ENCODE results near the gene COL23A1. TPM values are rescaled to one million over a fixed set of nuclear protein-coding genes. Genes with fewer than 3 reads are reported as not detected.

COL23A1 gene
- polyA plus RNA-seq, 2 of the 4 experiments (the other 2 are of a cell fraction), result not detected

- CTCF ChIA-PET, result no interaction called here
Observed at GRCh38 chr5:178563621-178564020, 26.6 kb downstream of the COL23A1 start.

GRCh38 chr5:178561746-178562264, 28.4 kb downstream of the COL23A1 start:
- 65% methylated on average over 23 of the region's 23 CpGs for WGBS (ENCODE audit: missing lambda C conversion rate)
- no peak for FAIRE-seq
- H3K4me1 ChIP-seq, result no peaks in the 10 kb centered on the region
- ChIA-PET CTCF (interaction anchor here (0.6 kb wide), 1 partner anchor 269 kb away, joined by 4 read pairs; no protein-coding TSS in a partner anchor), POLR2A (interaction anchor here (0.7 kb wide), 1 partner anchor 129 kb away, joined by 6 read pairs; no protein-coding TSS in a partner anchor)
- no peak for ATAC-seq
- no peak for TF ChIP-seq NFE2L2 (conservative IDR thresholded peaks at IDR 0.05; ENCODE audit: low read length)
- no peak for TF ChIP-seq ZC3H11A (IDR thresholded peaks at IDR 0.05)
- TF ChIP-seq JUNB (IDR thresholded peaks at IDR 0.05), result no peak
- no peak overlapping the region for H3K4me2 ChIP-seq
- no peak for DNase-seq (ENCODE audit: low read depth in 1 of 2, low spot score in 1 of 2)
- no peak overlapping the region for H3K4me3 ChIP-seq
- peaks cover 15% of the 10 kb centered on the region; the same call in 1 of the 3 replicates for H3K9me3 ChIP-seq
- no peak overlapping the region for H3K27ac ChIP-seq

More at GRCh38 chr5:178563621-178564020, 26.6 kb downstream of the COL23A1 start:
- DNase-seq (ENCODE audit: low read depth in 1 of 2, low spot score in 1 of 2), result no peak
- TF ChIP-seq RFX5 (IDR thresholded peaks at IDR 0.05) (no peak), EP300 (IDR thresholded peaks at IDR 0.05) (no peak), ESRRA (IDR thresholded peaks at IDR 0.05; ENCODE audit: borderline replicate concordance, low read length) (no peak), JUN (IDR thresholded peaks at IDR 0.05) (no peak), HOXB13 (CRISPR knock-in tag; IDR thresholded peaks at IDR 0.05; ENCODE audit: low read depth) (no peak), SMC3 (IDR thresholded peaks at IDR 0.05) (no peak), MYC (IDR thresholded peaks at IDR 0.05; ENCODE audit: borderline replicate concordance, low read length) (no peak), HOXB5 (CRISPR knock-in tag; IDR thresholded peaks at IDR 0.05) (no peak), CHD2 (IDR thresholded peaks at IDR 0.05; ENCODE audit: low read length, partially characterized antibody) (no peak), TP53 (CRISPR knock-in tag; IDR thresholded peaks at IDR 0.05) (no peak), ZNF302 (CRISPR knock-in tag; IDR thresholded peaks at IDR 0.05) (no peak), PBX3 (IDR thresholded peaks at IDR 0.05) (no peak), RCOR1 (IDR thresholded peaks at IDR 0.05; ENCODE audit: low read depth, low read length) (no peak), BHLHE40 (IDR thresholded peaks at IDR 0.05; ENCODE audit: low read depth, low read length) (no peak), KDM1A (IDR thresholded peaks at IDR 0.05; ENCODE audit: low read depth) (no peak), SREBF2 (IDR thresholded peaks at IDR 0.05) (no peak), BCL3 (IDR thresholded peaks at IDR 0.05) (no peak), ZFP36 (IDR thresholded peaks at IDR 0.05; ENCODE audit: borderline replicate concordance, partially characterized antibody) (no peak)
- Histone ChIP-seq H3K27ac (no peak overlapping the region), H3K4me3 (no peak overlapping the region), H3K4me2 (no peak overlapping the region), H3K9me3 (peaks cover 12% of the 10 kb centered on the region; the same call in 1 of the 3 replicates), H3K4me1 (no peaks in the 10 kb centered on the region)
- no peak for ATAC-seq
- 45% methylated on average over 8 of the region's 8 CpGs for WGBS (ENCODE audit: missing lambda C conversion rate)
- no peak for FAIRE-seq
- POLR2A ChIA-PET, result no interaction called here

GRCh38 chr5:178560911-178561310, 29.3 kb downstream of the COL23A1 start:
- 30% methylated on average over 7 of the region's 7 CpGs for WGBS (ENCODE audit: missing lambda C conversion rate)
- H3K4me3 ChIP-seq, result no peak overlapping the region
- H3K4me1 ChIP-seq, result no peaks in the 10 kb centered on the region
- FAIRE-seq (no peak), DNase-seq (ENCODE audit: low read depth in 1 of 2, low spot score in 1 of 2) (no peak), ATAC-seq (no peak)
- H3K4me2 ChIP-seq, result no peak overlapping the region
- TF ChIP-seq JUNB (IDR thresholded peaks at IDR 0.05) (no peak), REST (IDR thresholded peaks at IDR 0.05) (no peak), RAD21 (conservative IDR thresholded peaks at IDR 0.05 in 1 of 2, IDR thresholded peaks at IDR 0.05 in 1 of 2) (no peak), HES2 (IDR thresholded peaks at IDR 0.05) (no peak), FOSL2 (IDR thresholded peaks at IDR 0.05) (no peak), FOSL2 (CRISPR knock-in tag; IDR thresholded peaks at IDR 0.05) (no peak), SREBF2 (IDR thresholded peaks at IDR 0.05) (no peak), RARB (CRISPR knock-in tag; IDR thresholded peaks at IDR 0.05) (no peak)
- H3K9me3 ChIP-seq, result peaks cover 13% of the 10 kb centered on the region; the same call in 1 of the 3 replicates
- ChIA-PET CTCF (no interaction called here), POLR2A (no interaction called here)
- H3K27ac ChIP-seq, result no peak overlapping the region

Measured in A549 (cell line).